Measurements from ENCODE around the gene SH3TC1. TPM values are rescaled to one million over a fixed set of nuclear protein-coding genes. Genes with fewer than 3 reads are reported as not detected.

The SH3TC1 gene
- total and polyA plus RNA-seq, 4 donors = 6.5 to 34.6 (median 25.8) TPM

DNA sequence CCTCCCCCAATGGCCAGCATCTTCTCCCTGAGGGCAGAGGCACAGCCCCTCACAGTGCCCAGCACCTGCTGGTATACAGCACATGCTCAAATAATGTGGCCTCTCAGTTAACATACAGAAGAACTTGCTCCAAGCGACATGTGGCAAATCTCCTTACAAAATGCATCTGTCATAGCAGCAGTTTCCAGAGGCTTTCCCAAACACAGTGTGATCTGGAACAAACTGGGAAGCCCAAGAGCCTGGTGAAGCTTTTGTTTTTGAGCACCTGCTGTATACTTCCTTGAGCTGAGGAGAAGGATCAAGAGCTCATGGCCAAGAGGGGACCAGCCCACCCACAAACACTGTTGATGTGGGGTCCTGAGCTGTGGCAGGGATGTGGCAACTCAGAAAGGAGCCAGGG is 35.6 kb downstream of the SH3TC1 start:
- no peak for DNase-seq (ENCODE audit: low spot score)

DNA sequence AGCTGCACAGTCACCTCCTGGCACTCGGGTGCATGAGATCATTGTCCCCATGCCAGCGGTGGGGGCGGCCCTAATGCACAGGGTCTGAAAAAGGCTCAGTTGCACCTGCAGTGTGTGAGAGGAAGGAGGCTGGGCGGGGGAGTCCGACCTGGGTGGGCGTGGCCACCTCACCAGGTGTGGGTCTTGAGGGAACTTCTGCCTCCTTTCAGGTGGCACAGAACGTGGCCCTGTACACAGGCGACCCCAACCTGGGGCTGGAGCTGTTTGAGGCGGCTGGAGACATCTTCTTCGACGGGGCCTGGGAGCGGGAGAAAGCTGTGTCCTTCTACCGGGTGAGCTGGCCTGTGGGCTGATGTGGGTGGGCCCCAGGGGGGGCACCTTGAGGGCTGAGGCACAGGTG is 36.1 kb downstream of the SH3TC1 start:
- Histone ChIP-seq H3K27ac (ENCODE audit: low read depth in 1 of 2, low read length in 2 of 2) (no peak overlapping the region), H3K9ac (ENCODE audit: low read depth in 1 of 2, low read length in 2 of 2) (no peak overlapping the region), H3K36me3 (ENCODE audit: control insufficient read depth in 4 of 4, insufficient read depth in 3 of 4, low read depth in 1 of 4, low read length in 3 of 4) (peaks cover 15 to 53% (median 30%) of the 10 kb centered on the region in 4 donors), H3K4me3 (ENCODE audit: low read depth in 1 of 3, low read length in 3 of 3) (no peak overlapping the region), H3K4me1 (ENCODE audit: control insufficient read depth in 4 of 4, insufficient read depth in 4 of 4, low read length in 3 of 4) (peaks cover 0 to 5% (median 2%) of the 10 kb centered on the region in 4 donors), H3K27me3 (ENCODE audit: control insufficient read depth in 4 of 4, insufficient read depth in 4 of 4, low read length in 3 of 4) (no peaks in the 10 kb centered on the region), H3K9me3 (ENCODE audit: control insufficient read depth in 4 of 4, low read length in 3 of 4) (no peaks in the 10 kb centered on the region)
- DNase-seq (ENCODE audit: low spot score) = no peak
- no peak for TF ChIP-seq TAF1 (conservative IDR thresholded peaks at IDR 0.05)
- TF ChIP-seq SP1 (IDR thresholded peaks at IDR 0.05) = no peak
- TF ChIP-seq JUND (IDR thresholded peaks at IDR 0.05) = no peak
- no peak for TF ChIP-seq GABPA (IDR thresholded peaks at IDR 0.05 in 1 of 2, conservative IDR thresholded peaks at IDR 0.05 in 1 of 2)
- TF ChIP-seq, protein P1, sequence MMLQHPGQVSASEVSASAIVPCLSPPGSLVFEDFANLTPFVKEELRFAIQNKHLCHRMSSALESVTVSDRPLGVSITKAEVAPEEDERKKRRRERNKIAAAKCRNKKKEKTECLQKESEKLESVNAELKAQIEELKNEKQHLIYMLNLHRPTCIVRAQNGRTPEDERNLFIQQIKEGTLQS (IDR thresholded peaks at IDR 0.05) = no peak
- no peak for TF ChIP-seq EGR1 (IDR thresholded peaks at IDR 0.05; ENCODE audit: low read depth in 2 of 2)
- 87% methylated on average over 13 of the region's 13 CpGs for WGBS

More for the DNA sequence above, 35.6 kb downstream of the SH3TC1 start:
- no peak overlapping the region for H3K27ac ChIP-seq (ENCODE audit: low read depth in 1 of 2, low read length in 2 of 2)
- H3K27me3 ChIP-seq (ENCODE audit: control insufficient read depth in 4 of 4, insufficient read depth in 4 of 4, low read length in 3 of 4) = no peaks in the 10 kb centered on the region
- H3K9ac ChIP-seq (ENCODE audit: low read depth in 1 of 2, low read length in 2 of 2) = no peak overlapping the region
- no peak overlapping the region for H3K4me3 ChIP-seq (ENCODE audit: low read depth in 1 of 3, low read length in 3 of 3)
- peaks cover 15 to 53% (median 30%) of the 10 kb centered on the region in 4 donors for H3K36me3 ChIP-seq (ENCODE audit: control insufficient read depth in 4 of 4, insufficient read depth in 3 of 4, low read depth in 1 of 4, low read length in 3 of 4)
- no peaks in the 10 kb centered on the region for H3K9me3 ChIP-seq (ENCODE audit: control insufficient read depth in 4 of 4, low read length in 3 of 4)
- no peak for TF ChIP-seq RAD21 (IDR thresholded peaks at IDR 0.05)
- no peak for TF ChIP-seq RXRA (IDR thresholded peaks at IDR 0.05)
- TF ChIP-seq, protein P2, sequence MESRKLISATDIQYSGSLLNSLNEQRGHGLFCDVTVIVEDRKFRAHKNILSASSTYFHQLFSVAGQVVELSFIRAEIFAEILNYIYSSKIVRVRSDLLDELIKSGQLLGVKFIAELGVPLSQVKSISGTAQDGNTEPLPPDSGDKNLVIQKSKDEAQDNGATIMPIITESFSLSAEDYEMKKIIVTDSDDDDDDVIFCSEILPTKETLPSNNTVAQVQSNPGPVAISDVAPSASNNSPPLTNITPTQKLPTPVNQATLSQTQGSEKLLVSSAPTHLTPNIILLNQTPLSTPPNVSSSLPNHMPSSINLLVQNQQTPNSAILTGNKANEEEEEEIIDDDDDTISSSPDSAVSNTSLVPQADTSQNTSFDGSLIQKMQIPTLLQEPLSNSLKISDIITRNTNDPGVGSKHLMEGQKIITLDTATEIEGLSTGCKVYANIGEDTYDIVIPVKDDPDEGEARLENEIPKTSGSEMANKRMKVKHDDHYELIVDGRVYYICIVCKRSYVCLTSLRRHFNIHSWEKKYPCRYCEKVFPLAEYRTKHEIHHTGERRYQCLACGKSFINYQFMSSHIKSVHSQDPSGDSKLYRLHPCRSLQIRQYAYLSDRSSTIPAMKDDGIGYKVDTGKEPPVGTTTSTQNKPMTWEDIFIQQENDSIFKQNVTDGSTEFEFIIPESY (IDR thresholded peaks at IDR 0.05) = no peak
- TF ChIP-seq HNF4G (IDR thresholded peaks at IDR 0.05) = no peak
- no peak for TF ChIP-seq SP1 (IDR thresholded peaks at IDR 0.05)
- peaks cover 0 to 5% (median 2%) of the 10 kb centered on the region in 4 donors for H3K4me1 ChIP-seq (ENCODE audit: control insufficient read depth in 4 of 4, insufficient read depth in 4 of 4, low read length in 3 of 4)
- 93% methylated on average over 1 of the region's 1 CpG for WGBS

DNA sequence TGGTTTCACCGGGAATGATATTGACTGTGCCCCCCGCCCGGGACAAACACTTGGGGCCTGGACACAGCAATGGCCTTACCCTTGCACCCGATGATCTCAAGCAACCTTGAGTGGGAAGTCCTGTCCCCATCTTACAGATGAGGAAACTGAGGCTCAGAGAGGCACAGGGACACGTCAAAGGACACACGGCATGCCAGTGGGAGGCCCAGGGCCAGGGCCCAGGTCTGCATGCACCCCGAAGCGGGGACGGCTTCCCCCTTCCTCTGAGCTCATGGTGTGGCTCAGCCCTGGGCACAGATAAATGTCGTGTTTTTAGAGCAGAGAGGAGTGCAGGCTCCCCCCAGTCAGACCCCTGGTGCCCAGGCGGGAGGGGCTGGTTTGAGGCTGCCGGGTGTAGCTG is 36.6 kb downstream of the SH3TC1 start:
- WGBS = 97% methylated on average over 12 of the region's 12 CpGs
- DNase-seq (ENCODE audit: low spot score) = no peak
- TF ChIP-seq SP1 (IDR thresholded peaks at IDR 0.05) (no peak), RXRA (IDR thresholded peaks at IDR 0.05) (no peak), GABPA (IDR thresholded peaks at IDR 0.05 in 1 of 2, conservative IDR thresholded peaks at IDR 0.05 in 1 of 2) (no peak), FOXA2 (IDR thresholded peaks at IDR 0.05) (no peak), JUND (IDR thresholded peaks at IDR 0.05) (no peak), HNF4G (IDR thresholded peaks at IDR 0.05) (no peak)
- TF ChIP-seq, protein P2 (IDR thresholded peaks at IDR 0.05) = no peak
- TF ChIP-seq, protein P1 (IDR thresholded peaks at IDR 0.05) = no peak
- Histone ChIP-seq H3K9ac (ENCODE audit: low read depth in 1 of 2, low read length in 2 of 2) (no peak overlapping the region), H3K36me3 (ENCODE audit: control insufficient read depth in 4 of 4, insufficient read depth in 3 of 4, low read depth in 1 of 4, low read length in 3 of 4) (peaks cover 15 to 53% (median 30%) of the 10 kb centered on the region in 4 donors), H3K4me3 (ENCODE audit: low read depth in 1 of 3, low read length in 3 of 3) (no peak overlapping the region), H3K27ac (ENCODE audit: low read depth in 1 of 2, low read length in 2 of 2) (no peak overlapping the region), H3K9me3 (ENCODE audit: control insufficient read depth in 4 of 4, low read length in 3 of 4) (no peaks in the 10 kb centered on the region), H3K27me3 (ENCODE audit: control insufficient read depth in 4 of 4, insufficient read depth in 4 of 4, low read length in 3 of 4) (no peaks in the 10 kb centered on the region), H3K4me1 (ENCODE audit: control insufficient read depth in 4 of 4, insufficient read depth in 4 of 4, low read length in 3 of 4) (peaks cover 0 to 5% (median 2%) of the 10 kb centered on the region in 4 donors)
